ENCODE data around the gene ITPRIPL2. TPM values are rescaled to one million over a fixed set of nuclear protein-coding genes. Genes with fewer than 3 reads are reported as not detected.
A peak's percentile ranks its signal among the peaks of the same experiment; 100 is the strongest.

The ITPRIPL2 gene
- total and polyA plus RNA-seq, 12 donors: 7.7 to 121 (median 53.6) TPM

DNA sequence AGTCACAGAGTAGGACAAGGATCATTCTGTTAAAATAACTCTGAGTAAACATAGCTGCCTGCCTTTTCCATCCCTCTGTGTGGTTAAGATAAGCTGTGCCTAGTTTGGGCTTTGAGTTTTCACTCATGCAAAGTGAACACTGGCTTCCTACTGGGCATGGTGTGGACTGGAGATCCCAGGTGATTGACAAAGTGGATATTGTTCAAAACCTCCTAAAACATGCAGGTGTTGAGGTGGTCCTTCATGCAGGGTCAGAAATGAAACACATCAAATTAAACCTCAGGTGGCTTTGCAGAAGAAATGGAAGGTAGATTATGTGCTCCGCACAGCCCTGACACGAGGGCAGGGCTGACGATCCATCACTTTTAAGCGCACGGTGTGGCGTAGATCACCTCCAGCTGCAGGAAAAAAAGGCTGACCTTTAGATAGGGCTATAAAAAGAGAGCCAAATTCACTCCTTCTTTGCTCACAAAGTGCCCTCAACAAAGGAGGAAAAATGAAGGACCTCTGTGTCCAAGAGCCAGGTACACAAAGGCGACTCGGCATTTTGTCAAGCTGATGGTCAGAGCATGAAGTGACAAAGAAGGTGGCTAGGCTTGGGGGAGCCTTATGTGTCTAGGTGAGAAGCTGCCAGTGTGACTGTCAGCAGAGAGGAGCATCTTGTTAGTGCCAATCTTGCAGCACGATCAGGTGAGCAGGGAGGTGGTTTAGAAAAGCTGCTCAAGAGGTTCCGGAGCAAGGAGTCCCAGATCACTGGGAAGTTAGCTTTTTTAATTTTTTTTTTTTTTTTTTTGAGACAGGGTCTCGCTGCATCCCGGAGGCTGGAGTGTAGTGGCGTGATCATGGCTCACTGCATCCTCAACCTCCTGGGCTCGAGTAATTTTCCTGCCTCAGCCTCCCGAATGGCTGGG is 19.9 kb upstream of the ITPRIPL2 start:
- no peaks in the 10 kb centered on the region for H3K4me1 ChIP-seq (replicated peaks in 1 of 2)
- DNase-seq: no peak
- no peaks in the 10 kb centered on the region for H3K9me3 ChIP-seq (replicated peaks in 1 of 3)
- no peaks in the 10 kb centered on the region for H3K36me3 ChIP-seq (replicated peaks in 1 of 2)
- TF ChIP-seq, protein P1, sequence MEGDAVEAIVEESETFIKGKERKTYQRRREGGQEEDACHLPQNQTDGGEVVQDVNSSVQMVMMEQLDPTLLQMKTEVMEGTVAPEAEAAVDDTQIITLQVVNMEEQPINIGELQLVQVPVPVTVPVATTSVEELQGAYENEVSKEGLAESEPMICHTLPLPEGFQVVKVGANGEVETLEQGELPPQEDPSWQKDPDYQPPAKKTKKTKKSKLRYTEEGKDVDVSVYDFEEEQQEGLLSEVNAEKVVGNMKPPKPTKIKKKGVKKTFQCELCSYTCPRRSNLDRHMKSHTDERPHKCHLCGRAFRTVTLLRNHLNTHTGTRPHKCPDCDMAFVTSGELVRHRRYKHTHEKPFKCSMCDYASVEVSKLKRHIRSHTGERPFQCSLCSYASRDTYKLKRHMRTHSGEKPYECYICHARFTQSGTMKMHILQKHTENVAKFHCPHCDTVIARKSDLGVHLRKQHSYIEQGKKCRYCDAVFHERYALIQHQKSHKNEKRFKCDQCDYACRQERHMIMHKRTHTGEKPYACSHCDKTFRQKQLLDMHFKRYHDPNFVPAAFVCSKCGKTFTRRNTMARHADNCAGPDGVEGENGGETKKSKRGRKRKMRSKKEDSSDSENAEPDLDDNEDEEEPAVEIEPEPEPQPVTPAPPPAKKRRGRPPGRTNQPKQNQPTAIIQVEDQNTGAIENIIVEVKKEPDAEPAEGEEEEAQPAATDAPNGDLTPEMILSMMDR (IDR thresholded peaks at IDR 0.05): no peak
- no peak for TF ChIP-seq POLR2A (IDR thresholded peaks at IDR 0.05)
- H3K4me3 ChIP-seq: no peak overlapping the region
- WGBS, 4 donors: 77 to 84% (median 80%) methylated on average over 15 of the region's 15 CpGs
- no peaks in the 10 kb centered on the region for H3K27me3 ChIP-seq
- H3K27ac ChIP-seq: no peak overlapping the region
- intact Hi-C loops (cut with DNase I): loop anchor here in 1 of 2 donors (10.0 kb wide), 1 partner anchor 411 kb away; no protein-coding TSS in a partner anchor

DNA sequence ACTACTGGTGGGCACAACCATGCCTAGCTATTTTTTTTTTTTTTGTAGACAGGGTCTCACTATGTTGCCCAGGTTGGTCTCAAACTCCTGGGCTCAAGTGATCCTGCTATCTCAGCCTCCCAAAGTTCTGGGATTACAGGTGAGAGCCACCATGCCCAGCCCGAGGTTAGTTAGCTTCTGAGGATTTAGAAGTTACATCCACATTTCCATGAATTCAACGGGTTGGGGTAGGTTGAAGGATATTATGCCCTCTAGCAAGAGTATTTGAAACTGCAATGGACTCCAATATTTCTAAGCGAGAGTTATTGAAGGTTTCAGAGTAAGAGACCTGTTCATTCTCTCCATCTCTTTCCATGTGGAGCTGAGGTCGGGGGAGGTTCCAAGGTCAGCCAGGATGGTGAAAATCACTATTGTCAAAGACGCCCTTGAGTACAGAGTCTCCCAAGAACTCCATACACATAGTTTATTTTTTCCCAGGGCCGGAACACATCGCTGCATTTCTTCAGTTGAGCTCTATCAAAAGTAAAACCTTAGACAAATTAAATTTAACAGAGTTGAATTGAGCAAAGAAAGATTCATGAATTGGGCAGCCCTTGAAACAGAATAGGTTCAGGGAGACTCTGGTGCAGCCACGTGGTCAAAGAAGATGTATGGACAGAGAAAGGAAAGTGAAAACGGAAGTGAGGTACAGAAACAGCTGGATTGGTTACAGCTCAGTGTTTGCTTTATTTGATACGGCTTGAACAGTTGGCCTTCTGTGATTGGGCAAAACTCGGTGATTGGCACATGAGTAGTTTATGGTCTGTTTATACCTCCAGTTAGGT is 19.0 kb upstream of the ITPRIPL2 start:
- DNase-seq: no peak
- no peaks in the 10 kb centered on the region for H3K36me3 ChIP-seq (replicated peaks in 1 of 2)
- 55 to 62% (median 59%) methylated on average over 11 of the region's 11 CpGs for WGBS, 4 donors
- H3K27ac ChIP-seq: no peak overlapping the region
- no peaks in the 10 kb centered on the region for H3K9me3 ChIP-seq (replicated peaks in 1 of 3)
- no peaks in the 10 kb centered on the region for H3K4me1 ChIP-seq (replicated peaks in 1 of 2)
- no peak overlapping the region for H3K4me3 ChIP-seq
- TF ChIP-seq POLR2A (IDR thresholded peaks at IDR 0.05): no peak
- TF ChIP-seq, protein P1 (IDR thresholded peaks at IDR 0.05): peak in 1 of 6 experiments; percentile 17
- H3K27me3 ChIP-seq: no peaks in the 10 kb centered on the region
- intact Hi-C loops (cut with DNase I): loop anchor here in 1 of 2 donors (10.0 kb wide), 1 partner anchor 410 kb away; no protein-coding TSS in a partner anchor

DNA sequence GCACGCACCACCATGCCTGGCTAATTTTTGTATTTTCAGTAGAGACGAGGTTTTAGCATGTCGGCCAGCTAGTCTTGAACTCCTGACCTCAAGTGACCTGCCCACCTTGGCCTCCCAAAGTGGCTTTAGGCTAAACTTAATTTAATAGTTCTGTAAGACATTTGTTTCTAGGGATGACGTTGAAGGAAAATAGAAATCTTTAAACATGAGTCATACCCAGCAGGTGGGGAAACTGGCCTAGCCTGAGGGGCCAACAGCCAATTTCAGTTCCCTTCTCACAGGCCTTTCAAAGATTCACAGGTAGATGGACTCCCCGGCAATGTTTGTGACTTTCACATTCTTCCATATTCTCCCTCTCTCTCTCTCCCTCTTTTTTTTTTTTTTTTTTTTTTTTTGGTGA is 18.1 kb upstream of the ITPRIPL2 start:
- no peaks in the 10 kb centered on the region for H3K9me3 ChIP-seq (replicated peaks in 1 of 3)
- H3K36me3 ChIP-seq (replicated peaks in 1 of 2): no peaks in the 10 kb centered on the region
- DNase-seq: no peak
- H3K4me1 ChIP-seq (replicated peaks in 1 of 2): no peaks in the 10 kb centered on the region
- no peaks in the 10 kb centered on the region for H3K27me3 ChIP-seq
- intact Hi-C loops (cut with DNase I): loop anchor here in 1 of 2 donors (10.0 kb wide), 1 partner anchor 409 kb away; no protein-coding TSS in a partner anchor
- H3K27ac ChIP-seq: no peak overlapping the region
- no peak overlapping the region for H3K4me3 ChIP-seq
- 78 to 83% (median 81%) methylated on average over 5 of the region's 5 CpGs for WGBS, 4 donors
- TF ChIP-seq POLR2A (IDR thresholded peaks at IDR 0.05): no peak
- TF ChIP-seq, protein P1 (IDR thresholded peaks at IDR 0.05): no peak

DNA sequence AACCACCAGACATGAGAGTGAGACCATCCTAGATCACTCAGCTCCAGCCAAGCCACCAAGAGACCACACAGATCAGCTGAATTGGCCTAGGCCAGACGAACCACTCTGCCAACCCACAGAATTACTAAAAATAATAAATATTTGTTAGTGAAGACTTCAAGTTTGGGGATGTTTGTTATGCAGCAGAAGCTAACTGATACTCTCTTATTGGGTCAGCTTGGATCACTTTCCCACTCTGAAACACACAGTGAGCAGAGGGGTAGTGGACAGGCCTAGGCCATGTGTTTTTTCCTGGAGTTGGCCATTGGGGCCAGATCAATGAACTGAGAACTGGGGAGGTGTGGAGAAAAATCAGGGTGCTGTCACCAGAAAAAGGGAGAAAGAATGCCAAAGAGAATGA is 15.6 kb upstream of the ITPRIPL2 start:
- no peak overlapping the region for H3K4me3 ChIP-seq
- no peaks in the 10 kb centered on the region for H3K4me1 ChIP-seq (replicated peaks in 1 of 2)
- no peak for TF ChIP-seq POLR2A (IDR thresholded peaks at IDR 0.05)
- TF ChIP-seq, protein P1 (IDR thresholded peaks at IDR 0.05): no peak
- no peak overlapping the region for H3K27ac ChIP-seq
- H3K9me3 ChIP-seq (replicated peaks in 1 of 3): no peaks in the 10 kb centered on the region
- intact Hi-C loops (cut with DNase I): loop anchor here in 1 of 2 donors (10.0 kb wide), 1 partner anchor 407 kb away; no protein-coding TSS in a partner anchor
- H3K36me3 ChIP-seq (replicated peaks in 1 of 2): no peaks in the 10 kb centered on the region
- H3K27me3 ChIP-seq: no peaks in the 10 kb centered on the region
- no peak for DNase-seq
- WGBS, 4 donors: 73 to 94% (median 81%) methylated on average over 1 of the region's 1 CpG
